HepG2 (cell line): ENCODE measurements around the gene C1orf35. TPM values are rescaled to one million over a fixed set of nuclear protein-coding genes. Genes with fewer than 3 reads are reported as not detected.
A peak's percentile ranks its signal among the peaks of the same experiment; 100 is the strongest.

Experiments used
- ARID4A ChIP-seq: sonication (generic); formaldehyde crosslinking; IDR thresholded peaks from 2 replicates; pipeline ENCODE4 v1.5.0; 2020; ENCODE audit warnings: mild to moderate bottlenecking, missing genetic modification reagents, borderline replicate concordance
- CC2D1A ChIP-seq: sonication (generic); formaldehyde crosslinking; IDR thresholded peaks from 2 replicates; pipeline ENCODE4 v1.8.1; 2023; ENCODE audit warnings: mild to moderate bottlenecking, missing genetic modification reagents
- HMGA1 ChIP-seq: sonication (generic); formaldehyde crosslinking; conservative IDR thresholded peaks from 2 replicates; pipeline ENCODE4 v1.4.0; 2020; ENCODE audit warnings: missing genetic modification reagents
- TGIF2 ChIP-seq: IDR thresholded peaks from 2 replicates; pipeline ENCODE4 v1.6.1; 2016; ENCODE audit warnings: control low read depth, missing compliant biosample characterization
- ZNF224 ChIP-seq: sonication (generic); formaldehyde crosslinking; IDR thresholded peaks from 2 replicates; pipeline ENCODE4 v1.5.0; 2020; ENCODE audit warnings: mild to moderate bottlenecking, missing genetic modification reagents
- ZNF230 ChIP-seq: sonication (generic); formaldehyde crosslinking; IDR thresholded peaks from 2 replicates; pipeline ENCODE4 v1.4.0; 2020; ENCODE audit warnings: mild to moderate bottlenecking, missing genetic modification reagents
- ZNF343 ChIP-seq: sonication (generic); formaldehyde crosslinking; IDR thresholded peaks from 2 replicates; pipeline ENCODE4 v1.4.0; 2020; ENCODE audit warnings: mild to moderate bottlenecking, missing genetic modification reagents
- ZNF556 ChIP-seq: sonication (generic); formaldehyde crosslinking; IDR thresholded peaks from 2 replicates; pipeline ENCODE4 v1.4.0; 2020; ENCODE audit warnings: mild to moderate bottlenecking, missing genetic modification reagents, borderline replicate concordance
- ZNF788 ChIP-seq: sonication (generic); formaldehyde crosslinking; IDR thresholded peaks from 2 replicates; pipeline ENCODE4 v1.5.0; 2020; ENCODE audit warnings: mild to moderate bottlenecking, missing genetic modification reagents, borderline replicate concordance
- ZNF883 ChIP-seq: sonication (generic); formaldehyde crosslinking; IDR thresholded peaks from 2 replicates; pipeline ENCODE4 v1.5.1; 2020; ENCODE audit warnings: mild to moderate bottlenecking, missing genetic modification reagents; ENCODE audit errors: not compliant biosample characterization
- ZSCAN25 ChIP-seq: sonication (generic); formaldehyde crosslinking; IDR thresholded peaks from 2 replicates; pipeline ENCODE4 v1.8.0; 2022; ENCODE audit warnings: mild to moderate bottlenecking, missing genetic modification reagents
- polyA plus RNA-seq, 8 experiments: library from polyadenylated mRNA; depleted of rRNA in 3 of 8; stranded (reverse) in 7 of 8; unstranded in 1 of 8; fragments of >200 nt; fragmentation: Illumina TruSeq in 4 of 8; extraction: Trizol in 4 of 8; gene quantifications; 2 replicates each; pipeline versions ENCODE4 v1.2.1 to v1.2.3, GENCODE V29; 2011 to 2016; ENCODE audit warnings: low read depth in 4 of 8, missing spikeins in 1 of 8, mixed read lengths in 1 of 8; ENCODE audit not compliant: insufficient read depth in 1 of 8
- total RNA-seq, 5 experiments: library from RNA; depleted of rRNA; stranded (reverse); fragments of >200 nt; fragmentation: Illumina TruSeq; extraction: Trizol; gene quantifications; 2 replicates each; pipeline ENCODE4 v1.2.3, GENCODE V29; 2016; ENCODE audit warnings: low read depth in 1 of 5
- TF ChIP-seq, protein P1 (sequence below), 2 experiments: sonication (generic) in 1 of 2; formaldehyde crosslinking in 1 of 2; IDR thresholded peaks; 2 replicates each; pipeline versions ENCODE4 v1.4.0 to v1.6.1; 2016 to 2020; ENCODE audit warnings: borderline replicate concordance in 1 of 2, low read depth in 1 of 2, mild to moderate bottlenecking in 1 of 2, missing genetic modification reagents in 1 of 2
- TF ChIP-seq, protein P2 (sequence below): sonication (generic); IDR thresholded peaks from 2 replicates; pipeline ENCODE4 v1.6.1; 2016; ENCODE audit warnings: low read depth, borderline replicate concordance
- TF ChIP-seq, protein P3 (sequence below): sonication (generic); formaldehyde crosslinking; conservative IDR thresholded peaks from 2 replicates; pipeline ENCODE4 v1.4.0; 2020; ENCODE audit warnings: mild to moderate bottlenecking, missing genetic modification reagents, moderate library complexity

C1orf35 gene
- total and polyA plus RNA-seq, 2 of the 13 experiments (the other 11 are each of a cell fraction or from before 2014, with no cell fraction given): 8.1 to 19.3 TPM

GRCh38 chr1:228083871-228084278 is 19.2 kb downstream of the C1orf35 start (continued):
- TF ChIP-seq, protein P1, sequence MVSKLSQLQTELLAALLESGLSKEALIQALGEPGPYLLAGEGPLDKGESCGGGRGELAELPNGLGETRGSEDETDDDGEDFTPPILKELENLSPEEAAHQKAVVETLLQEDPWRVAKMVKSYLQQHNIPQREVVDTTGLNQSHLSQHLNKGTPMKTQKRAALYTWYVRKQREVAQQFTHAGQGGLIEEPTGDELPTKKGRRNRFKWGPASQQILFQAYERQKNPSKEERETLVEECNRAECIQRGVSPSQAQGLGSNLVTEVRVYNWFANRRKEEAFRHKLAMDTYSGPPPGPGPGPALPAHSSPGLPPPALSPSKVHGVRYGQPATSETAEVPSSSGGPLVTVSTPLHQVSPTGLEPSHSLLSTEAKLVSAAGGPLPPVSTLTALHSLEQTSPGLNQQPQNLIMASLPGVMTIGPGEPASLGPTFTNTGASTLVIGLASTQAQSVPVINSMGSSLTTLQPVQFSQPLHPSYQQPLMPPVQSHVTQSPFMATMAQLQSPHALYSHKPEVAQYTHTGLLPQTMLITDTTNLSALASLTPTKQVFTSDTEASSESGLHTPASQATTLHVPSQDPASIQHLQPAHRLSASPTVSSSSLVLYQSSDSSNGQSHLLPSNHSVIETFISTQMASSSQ (IDR thresholded peaks at IDR 0.05; ENCODE audit: low read depth): no peak
- TF ChIP-seq, protein P1 (CRISPR knock-in tag; IDR thresholded peaks at IDR 0.05; ENCODE audit: borderline replicate concordance): no peak
- TF ChIP-seq HMGA1 (CRISPR knock-in tag) (no peak), ZNF883 (CRISPR knock-in tag) (peak; percentile 45), ZNF343 (CRISPR knock-in tag) (no peak), ZSCAN25 (CRISPR knock-in tag) (0 out of 2 replicates have a peak, but pooled peaks have one; percentile 15), CC2D1A (CRISPR knock-in tag) (no peak), ZNF224 (CRISPR knock-in tag) (no peak), ZNF556 (CRISPR knock-in tag) (no peak), ZNF788 (CRISPR knock-in tag) (no peak), ARID4A (peak; percentile 50), TGIF2 (CRISPR knock-in tag) (no peak), ZNF230 (CRISPR knock-in tag) (0 out of 2 replicates have a peak, but pooled peaks have one; percentile 4)
- TF ChIP-seq, protein P2, sequence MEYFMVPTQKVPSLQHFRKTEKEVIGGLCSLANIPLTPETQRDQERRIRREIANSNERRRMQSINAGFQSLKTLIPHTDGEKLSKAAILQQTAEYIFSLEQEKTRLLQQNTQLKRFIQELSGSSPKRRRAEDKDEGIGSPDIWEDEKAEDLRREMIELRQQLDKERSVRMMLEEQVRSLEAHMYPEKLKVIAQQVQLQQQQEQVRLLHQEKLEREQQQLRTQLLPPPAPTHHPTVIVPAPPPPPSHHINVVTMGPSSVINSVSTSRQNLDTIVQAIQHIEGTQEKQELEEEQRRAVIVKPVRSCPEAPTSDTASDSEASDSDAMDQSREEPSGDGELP: no peak
- TF ChIP-seq, protein P3, sequence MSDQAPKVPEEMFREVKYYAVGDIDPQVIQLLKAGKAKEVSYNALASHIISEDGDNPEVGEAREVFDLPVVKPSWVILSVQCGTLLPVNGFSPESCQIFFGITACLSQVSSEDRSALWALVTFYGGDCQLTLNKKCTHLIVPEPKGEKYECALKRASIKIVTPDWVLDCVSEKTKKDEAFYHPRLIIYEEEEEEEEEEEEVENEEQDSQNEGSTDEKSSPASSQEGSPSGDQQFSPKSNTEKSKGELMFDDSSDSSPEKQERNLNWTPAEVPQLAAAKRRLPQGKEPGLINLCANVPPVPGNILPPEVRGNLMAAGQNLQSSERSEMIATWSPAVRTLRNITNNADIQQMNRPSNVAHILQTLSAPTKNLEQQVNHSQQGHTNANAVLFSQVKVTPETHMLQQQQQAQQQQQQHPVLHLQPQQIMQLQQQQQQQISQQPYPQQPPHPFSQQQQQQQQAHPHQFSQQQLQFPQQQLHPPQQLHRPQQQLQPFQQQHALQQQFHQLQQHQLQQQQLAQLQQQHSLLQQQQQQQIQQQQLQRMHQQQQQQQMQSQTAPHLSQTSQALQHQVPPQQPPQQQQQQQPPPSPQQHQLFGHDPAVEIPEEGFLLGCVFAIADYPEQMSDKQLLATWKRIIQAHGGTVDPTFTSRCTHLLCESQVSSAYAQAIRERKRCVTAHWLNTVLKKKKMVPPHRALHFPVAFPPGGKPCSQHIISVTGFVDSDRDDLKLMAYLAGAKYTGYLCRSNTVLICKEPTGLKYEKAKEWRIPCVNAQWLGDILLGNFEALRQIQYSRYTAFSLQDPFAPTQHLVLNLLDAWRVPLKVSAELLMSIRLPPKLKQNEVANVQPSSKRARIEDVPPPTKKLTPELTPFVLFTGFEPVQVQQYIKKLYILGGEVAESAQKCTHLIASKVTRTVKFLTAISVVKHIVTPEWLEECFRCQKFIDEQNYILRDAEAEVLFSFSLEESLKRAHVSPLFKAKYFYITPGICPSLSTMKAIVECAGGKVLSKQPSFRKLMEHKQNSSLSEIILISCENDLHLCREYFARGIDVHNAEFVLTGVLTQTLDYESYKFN: no peak
